ENCODE measurements around the gene AGAP2.

The AGAP2 gene

GRCh38 chr12:57752668-57753000 lies 14.1 kb upstream of the AGAP2 start:
- DNase-seq, result no peak

DNA sequence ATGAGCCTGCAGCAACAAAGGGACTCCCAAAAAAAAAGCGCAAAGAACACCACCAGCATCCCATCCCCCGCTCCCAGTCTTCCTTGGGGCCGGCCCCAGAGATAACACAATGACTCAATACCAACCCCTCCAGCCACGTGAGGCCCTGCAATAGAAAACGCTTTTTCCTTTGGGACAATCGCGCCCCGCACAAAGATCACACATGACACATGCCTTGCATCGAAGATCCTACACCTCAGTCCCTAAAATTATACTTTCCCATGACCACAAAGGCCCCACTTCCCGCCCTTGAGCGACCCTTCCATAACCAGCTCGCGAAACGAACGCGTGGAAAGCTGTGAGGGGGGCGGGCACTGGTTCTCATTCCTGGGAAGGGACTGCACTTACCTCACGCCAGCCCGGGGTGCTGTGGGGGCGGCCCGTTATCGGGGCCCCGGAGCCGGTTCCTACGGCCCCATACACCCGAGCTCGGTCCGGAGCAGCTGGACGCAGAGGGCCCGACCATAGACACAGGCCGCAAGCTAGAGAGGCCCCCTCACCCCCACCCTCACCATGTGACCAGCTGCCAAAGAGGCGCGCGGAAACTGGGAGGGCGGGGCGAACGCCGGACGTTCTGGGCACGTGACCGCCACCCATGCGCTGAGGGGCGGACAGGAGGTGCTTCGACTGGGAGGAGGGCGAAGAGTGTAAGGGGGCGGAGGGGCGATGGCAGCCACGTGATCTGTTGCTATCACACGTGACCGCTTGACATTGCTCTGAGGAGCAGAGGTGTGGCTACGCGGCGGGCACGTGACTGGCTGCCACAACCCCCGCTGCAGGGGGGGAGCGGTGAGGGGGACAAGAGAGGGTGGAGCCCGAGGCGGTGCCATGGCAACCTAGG lies 13.5 kb upstream of the AGAP2 start, which contains the start of gene CDK4:
CDK4 (minus strand) TSS at position 523 of the 880 bp plus-strand sequence. CDS start 593 bp downstream, outside the sequence.
- peak; percentile 98 for DNase-seq

GRCh38 chr12:57751432-57751787 lies 12.9 kb upstream of the AGAP2 start:
- DNase-seq, result no peak

DNA sequence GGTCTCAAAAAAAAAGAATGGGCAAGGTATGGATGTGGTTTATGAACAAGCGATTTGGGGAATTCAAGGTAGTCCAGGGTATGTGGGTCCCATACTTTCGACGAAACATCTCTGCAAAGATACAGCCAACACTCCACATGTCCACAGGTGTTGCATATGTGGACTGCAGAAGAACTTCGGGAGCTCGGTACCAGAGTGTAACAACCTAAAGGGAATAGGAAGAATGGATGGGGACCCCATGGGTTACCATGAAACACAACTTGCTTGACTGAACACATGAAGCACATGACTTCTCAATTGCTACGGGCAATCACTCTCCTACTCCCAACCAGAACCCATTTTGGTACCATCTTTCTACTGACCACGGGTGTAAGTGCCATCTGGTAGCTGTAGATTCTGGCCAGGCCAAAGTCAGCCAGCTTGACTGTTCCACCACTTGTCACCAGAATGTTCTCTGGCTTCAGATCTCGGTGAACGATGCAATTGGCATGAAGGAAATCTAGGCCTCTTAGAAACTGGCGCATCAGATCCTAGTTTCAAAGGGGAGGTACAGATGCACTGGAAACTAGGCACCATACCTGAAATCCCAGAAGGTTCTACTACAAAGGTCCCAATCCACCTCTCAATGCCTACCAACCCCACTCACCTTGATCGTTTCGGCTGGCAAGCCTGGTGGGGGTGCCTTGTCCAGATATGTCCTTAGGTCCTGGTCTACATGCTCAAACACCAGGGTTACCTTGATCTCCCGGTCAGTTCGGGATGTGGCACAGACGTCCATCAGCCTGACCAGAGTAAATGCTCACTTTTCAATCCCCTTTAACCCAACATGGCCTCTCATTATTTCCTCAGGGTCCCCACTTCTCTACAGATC lies 12.3 kb upstream of the AGAP2 start:
- DNase-seq, result no peak

DNA sequence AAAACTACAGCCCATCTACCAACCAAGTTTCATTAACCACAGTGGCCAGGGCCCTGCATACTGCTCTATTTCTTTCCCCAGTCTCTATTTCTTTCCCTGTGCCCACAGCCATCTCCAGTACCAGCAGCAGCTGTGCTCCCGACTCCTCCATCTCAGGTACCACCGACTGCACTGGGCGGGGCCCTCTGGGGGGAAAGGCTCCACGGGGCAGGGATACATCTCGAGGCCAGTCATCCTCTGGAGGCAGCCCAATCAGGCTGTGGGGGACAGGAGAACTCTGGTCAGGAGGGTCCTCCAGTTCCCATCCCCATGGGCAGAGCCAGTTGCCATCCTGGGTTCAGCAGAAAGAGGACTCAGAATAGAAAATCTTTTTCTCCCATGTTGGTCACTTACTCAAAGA lies 10.5 kb upstream of the AGAP2 start:
- no peak for DNase-seq

GRCh38 chr12:57746025-57746424 lies 7.5 kb upstream of the AGAP2 start:
- no peak for DNase-seq

DNA sequence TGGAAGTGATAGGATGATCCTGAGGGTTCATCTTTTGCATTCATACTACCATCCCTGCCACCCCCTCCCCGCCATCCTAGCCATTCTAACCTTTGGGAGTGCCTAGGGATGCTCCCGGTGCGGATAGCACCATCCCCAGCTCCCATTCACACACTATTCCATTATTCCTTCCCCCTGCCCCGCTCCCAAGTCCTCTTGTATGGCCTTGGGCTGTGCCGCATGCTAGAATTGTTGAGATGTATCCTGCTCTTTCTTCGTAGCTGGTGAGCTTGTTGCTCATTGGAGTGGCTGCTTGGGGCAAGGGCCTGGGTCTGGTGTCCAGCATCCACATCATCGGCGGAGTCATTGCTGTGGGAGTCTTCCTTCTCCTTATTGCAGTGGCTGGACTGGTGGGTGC lies 6.9 kb upstream of the AGAP2 start:
- DNase-seq, result no peak

DNA sequence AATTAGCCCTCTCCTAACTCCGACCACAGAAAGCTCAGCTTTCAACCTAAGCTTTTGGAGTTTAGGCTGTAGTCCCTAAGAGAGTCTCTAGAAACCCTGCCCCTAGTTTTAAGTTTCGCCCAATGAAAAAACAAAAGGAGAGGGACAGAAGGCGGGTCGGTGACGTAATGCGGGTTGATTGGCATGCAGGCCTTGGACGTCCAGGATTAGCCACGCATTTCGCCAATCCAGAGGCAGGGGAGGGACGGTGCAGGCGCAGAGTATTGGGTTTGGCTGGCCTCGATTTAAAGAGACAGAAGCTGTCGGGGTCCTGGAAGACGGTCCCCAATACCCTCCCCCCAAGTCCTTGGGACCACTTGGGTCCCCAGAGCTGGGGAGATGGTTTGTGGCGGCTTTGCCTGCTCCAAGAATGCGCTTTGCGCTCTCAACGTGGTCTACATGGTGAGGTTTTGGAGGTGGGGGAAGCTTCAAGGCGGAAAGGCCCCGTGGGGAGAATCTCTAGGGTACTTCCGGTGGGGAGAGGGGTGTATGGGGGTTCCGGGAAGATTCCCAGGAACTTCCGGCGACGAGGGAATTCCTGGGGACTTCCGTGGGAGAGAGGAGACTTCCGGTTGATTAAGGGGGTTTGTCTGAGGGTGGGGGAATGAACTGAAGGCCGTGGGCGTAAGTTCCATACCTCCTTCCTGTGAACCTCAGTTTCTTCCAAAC lies 6.4 kb upstream of the AGAP2 start, which contains the start of gene TSPAN31:
TSPAN31 (plus strand) TSS at position 263 of the 708 bp plus-strand sequence; CDS start at position 379, 116 bp downstream.
- DNase-seq, result peak; percentile 95

GRCh38 chr12:57744194-57744776 lies 5.7 kb upstream of the AGAP2 start:
- DNase-seq, result peak; percentile 77

- no peak for DNase-seq
These were observed 5.2 kb upstream of the AGAP2 start for GRCh38 chr12:57743769-57744168.

- DNase-seq, result no peak
These were observed 3.5 kb upstream of the AGAP2 start for GRCh38 chr12:57741844-57742738.

DNA sequence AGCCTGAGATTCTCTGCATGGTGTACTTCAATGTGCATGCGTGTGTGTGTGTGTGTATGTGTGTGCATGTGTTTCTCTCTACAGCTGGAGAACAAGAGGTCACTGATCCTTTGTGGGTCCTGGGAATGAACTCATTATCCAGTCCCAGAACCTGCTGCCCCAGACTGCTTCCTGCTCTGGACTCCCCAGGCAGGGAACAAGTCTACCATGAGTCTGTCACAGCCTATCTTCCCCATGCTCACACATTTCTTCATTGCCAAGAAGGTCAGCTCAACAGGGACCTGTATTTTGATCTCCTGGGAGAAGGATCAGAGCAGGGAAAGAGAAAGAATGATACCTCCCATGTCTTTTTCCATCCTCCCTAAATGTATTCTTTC lies 2.9 kb upstream of the AGAP2 start:
- DNase-seq, result no peak

DNA sequence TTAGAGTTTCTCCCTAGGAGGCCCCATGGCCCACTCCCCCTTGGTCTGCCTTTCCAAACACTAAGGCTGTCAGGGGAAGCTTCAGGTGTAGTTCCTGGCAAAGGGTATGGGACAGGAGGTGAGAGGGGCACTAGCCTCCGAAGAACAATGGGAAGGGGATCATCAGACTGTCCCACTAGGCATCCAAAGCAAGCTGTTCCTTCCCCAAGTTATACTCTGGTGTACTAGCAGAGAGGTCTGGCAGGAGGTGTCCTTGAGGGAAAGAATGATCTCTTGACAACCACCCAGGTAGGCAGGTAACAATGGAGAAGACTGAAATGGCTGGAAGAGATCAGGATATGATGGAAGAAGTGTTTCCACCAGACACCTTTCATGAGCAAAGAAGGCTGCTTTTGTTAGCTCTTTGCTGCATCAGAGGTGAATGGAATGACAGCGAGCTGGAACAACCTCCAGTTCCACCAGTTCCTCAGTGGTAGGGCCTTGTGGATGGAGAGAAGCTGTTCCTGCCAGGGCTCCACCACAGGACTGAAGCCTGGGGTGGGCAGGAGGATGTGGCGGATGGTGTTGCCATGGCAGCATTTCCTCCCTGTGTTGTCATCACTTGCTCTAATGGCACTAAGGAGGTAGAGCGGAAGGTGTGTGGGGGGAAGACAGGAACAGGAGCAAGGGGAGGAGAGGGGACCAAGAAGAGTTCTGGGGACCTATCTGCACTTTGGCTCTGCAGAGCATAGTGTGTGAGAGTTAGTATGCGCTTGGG lies 2.3 kb upstream of the AGAP2 start:
- DNase-seq, result no peak

DNA sequence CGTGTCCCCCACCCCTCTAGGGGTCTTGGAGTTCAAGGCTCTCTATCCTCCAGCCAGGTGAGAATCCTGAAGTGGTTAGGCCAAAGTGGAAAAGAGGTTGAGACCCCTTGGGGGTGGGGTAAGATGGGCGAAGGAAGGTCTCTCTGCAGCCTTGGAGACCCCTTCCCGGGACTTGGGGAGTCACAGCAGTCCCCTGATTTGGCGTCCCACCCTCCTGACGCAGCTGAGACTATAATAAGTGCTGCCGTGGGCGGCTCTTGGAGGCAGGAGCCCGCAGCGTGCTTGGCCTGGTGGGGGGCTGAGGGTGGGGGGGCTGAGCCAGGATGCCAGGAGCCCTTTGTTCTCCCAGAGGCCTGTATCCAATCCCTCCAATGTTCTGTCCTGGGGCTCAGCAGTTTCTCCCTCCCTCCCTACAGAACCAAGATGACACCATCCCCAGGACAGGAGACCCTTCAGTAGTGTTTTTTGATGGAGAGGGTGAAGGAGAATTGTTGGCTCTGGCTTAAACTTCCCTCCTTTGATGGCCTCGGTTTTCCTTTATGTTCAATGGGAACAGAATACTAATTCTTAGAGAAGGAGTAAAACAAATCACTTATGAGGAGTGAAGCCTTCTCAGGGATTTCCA lies 1.5 kb upstream of the AGAP2 start:
- no peak for DNase-seq

DNA sequence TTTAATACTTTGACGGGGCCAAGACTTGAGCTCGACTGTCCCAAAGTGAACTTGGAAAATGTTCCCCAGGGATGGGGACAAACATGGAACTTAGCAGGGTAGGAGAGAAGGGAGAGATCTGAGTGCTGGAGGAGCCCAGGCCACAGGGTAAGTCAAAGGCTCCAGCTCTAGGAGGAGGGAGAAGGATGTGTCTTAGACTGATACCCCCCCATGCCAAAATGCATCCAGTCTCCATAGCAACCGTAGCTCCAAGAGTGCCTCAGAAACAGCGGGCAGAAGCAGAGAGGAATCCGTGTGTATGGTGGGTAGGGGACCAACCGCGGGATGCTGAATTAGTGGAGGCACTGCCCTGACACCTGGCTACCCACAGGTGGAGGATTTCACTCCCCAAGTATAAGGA lies 845 bp upstream of the AGAP2 start:
- no peak for DNase-seq

- peak; percentile 12 for DNase-seq
These were observed 778 bp downstream of the AGAP2 start for GRCh38 chr12:57737467-57738460.

DNA sequence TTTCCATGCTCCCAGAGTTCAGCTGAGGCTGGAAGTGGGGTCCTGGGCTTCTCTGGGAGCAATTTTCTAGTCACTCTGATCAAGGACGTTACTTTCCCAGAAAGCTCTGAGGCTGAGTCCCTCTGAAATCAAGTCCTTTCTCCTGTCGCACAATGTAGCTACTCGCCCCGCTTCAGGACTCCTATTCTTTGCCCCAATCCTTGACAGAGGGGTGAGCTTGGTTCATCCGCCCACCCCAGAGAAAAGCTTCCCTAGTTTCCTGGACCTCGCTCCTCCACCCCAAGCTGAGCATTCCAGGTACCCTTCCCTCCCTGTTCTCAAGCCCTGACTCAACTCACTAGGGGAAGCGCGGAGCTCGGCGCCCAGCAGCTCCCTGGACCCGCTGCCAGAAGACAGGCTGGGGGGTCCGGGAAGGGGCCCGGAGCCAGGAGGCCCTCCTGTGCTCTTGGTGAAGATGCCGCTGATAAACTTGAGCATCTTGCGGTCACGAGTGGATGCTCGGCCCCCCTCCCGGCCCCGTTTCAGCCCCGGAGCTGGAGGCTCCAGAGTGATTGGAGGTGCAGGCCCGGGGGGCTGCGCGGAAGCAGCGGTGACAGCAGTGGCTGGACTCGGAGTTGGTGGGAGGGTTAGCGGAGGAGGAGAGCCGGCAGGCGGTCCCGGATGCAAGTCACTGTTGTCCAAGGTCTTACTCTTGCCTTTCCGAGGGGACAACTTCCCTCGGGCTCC lies 1.6 kb downstream of the AGAP2 start:
- DNase-seq, result no peak

- DNase-seq, result no peak
These were observed 2.4 kb downstream of the AGAP2 start for GRCh38 chr12:57735952-57736740.

Measured in NCI-H2171 (cell line).